8988T (cell line): ENCODE results near the gene SRGAP1.

Experiments
- DNase-seq: peaks from one replicate; pipeline ENCODE4 v3.0.0; 2011

SRGAP1 gene

GRCh38 chr12:63844391-63845341 is at the start of gene SRGAP1:
TSS of gene SRGAP1 (plus strand) at chr12:63844700. CDS start at chr12:63844817, 117 bp downstream.
- DNase-seq = peak; percentile 25

GRCh38 chr12:63795032-63795687 is 49.3 kb upstream of the SRGAP1 start:
- DNase-seq = no peak

- no peak for DNase-seq
Measured at GRCh38 chr12:63795944-63796343, 48.6 kb upstream of the SRGAP1 start.

- DNase-seq = peak; percentile 24
Measured at GRCh38 chr12:63802012-63802608, 42.4 kb upstream of the SRGAP1 start.

GRCh38 chr12:63804746-63805145 is 39.8 kb upstream of the SRGAP1 start:
- no peak for DNase-seq

GRCh38 chr12:63805704-63806672 is 38.5 kb upstream of the SRGAP1 start:
- DNase-seq = no peak

- DNase-seq = no peak
Measured at GRCh38 chr12:63808631-63809030, 35.9 kb upstream of the SRGAP1 start.

GRCh38 chr12:63809566-63809965 is 34.9 kb upstream of the SRGAP1 start:
- DNase-seq = no peak

GRCh38 chr12:63811334-63811733 is 33.2 kb upstream of the SRGAP1 start:
- DNase-seq = no peak

- DNase-seq = no peak
Measured at GRCh38 chr12:63811755-63812154, 32.7 kb upstream of the SRGAP1 start.

GRCh38 chr12:63814146-63814772 is 30.2 kb upstream of the SRGAP1 start:
- no peak for DNase-seq

- no peak for DNase-seq
Measured at GRCh38 chr12:63815482-63815852, 29.0 kb upstream of the SRGAP1 start.

GRCh38 chr12:63816031-63816430 is 28.5 kb upstream of the SRGAP1 start:
- no peak for DNase-seq

GRCh38 chr12:63820427-63820826 is 24.1 kb upstream of the SRGAP1 start:
- DNase-seq = no peak

- DNase-seq = no peak
Measured at GRCh38 chr12:63821781-63822251, 22.7 kb upstream of the SRGAP1 start.

GRCh38 chr12:63822352-63822751 is 22.1 kb upstream of the SRGAP1 start:
- no peak for DNase-seq

- no peak for DNase-seq
Measured at GRCh38 chr12:63823040-63823439, 21.5 kb upstream of the SRGAP1 start.

- DNase-seq = peak; percentile 23
Measured at GRCh38 chr12:63826006-63826585, 18.4 kb upstream of the SRGAP1 start.

GRCh38 chr12:63828867-63829266 is 15.6 kb upstream of the SRGAP1 start:
- DNase-seq = no peak

GRCh38 chr12:63836046-63836445 is 8.5 kb upstream of the SRGAP1 start:
- no peak for DNase-seq

- DNase-seq = no peak
Measured at GRCh38 chr12:63836936-63837335, 7.6 kb upstream of the SRGAP1 start.

GRCh38 chr12:63838411-63838810 is 6.1 kb upstream of the SRGAP1 start:
- no peak for DNase-seq
